Measurements from ENCODE around the gene RBL2.

RBL2 gene

DNA sequence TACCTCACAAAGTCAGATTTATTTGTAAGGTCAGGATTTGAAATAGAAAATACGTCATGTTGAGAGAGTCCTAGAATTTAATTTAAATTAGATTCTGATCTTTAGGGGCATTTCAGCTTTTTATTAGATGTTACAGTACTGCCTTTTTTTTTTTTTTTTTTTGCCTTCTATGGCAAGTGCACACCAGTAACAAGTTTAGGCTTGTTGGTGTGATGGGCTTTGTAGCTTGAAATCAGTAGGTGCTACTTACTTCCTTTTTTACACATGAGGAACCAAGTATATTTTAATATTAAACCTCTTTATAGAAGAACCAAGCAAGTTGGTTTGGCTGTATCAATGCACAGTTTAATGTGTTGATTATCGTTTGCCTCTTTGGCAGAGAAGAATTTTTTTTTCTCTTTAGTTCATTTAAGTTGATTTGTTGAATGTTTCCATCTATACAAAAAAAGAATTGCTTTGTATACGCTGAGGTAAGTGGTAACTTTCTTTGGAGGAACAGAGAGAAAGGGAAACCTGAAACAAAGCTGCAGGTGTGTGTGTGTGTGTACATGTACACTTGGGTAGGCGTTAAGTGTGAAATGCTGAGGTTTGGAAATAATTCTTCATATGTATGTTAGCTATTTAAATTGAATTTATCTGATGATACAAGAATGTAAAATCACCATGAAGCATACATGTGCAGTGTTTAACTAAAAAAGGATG is 15.7 kb downstream of the RBL2 start:
- DNase-seq, result no peak

DNA sequence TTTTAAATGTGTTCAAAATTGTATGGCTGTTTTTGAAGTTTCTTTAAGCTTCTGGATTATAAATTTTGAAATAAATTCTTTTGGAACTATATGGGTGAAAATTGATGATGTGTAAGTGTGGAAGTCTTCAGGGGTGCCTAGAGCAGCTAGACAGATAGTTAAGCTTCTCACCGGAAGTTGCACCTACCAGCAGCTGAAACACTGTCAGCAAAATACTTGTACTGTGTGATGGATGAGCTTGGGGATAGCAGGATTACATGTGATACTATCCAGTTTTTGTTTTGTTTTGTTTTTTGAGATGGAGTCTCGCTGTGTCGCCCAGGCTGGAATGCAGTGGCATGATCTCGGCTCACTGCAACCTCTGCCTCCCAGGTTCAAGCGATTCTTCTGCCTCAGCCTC is 19.7 kb downstream of the RBL2 start:
- DNase-seq, result no peak

DNA sequence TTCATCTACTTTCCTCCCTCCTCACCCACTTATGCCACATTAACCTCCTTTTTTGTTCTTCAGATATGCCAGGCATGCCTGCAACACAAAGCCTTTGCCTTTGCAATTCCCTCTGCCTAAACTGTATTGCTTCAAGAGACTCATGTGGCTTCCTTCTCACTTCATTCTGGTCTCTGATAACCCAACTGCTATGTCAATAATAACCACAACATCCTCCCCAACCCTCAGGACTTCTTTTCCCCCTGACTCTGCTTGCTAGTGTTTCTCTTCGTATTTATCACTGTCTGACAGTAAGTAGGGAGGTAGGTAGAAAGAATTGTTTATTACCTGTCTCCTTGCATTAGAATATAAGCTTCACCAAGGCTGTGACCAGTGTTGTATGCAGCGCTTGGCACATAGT is 22.4 kb downstream of the RBL2 start:
- DNase-seq, result no peak

DNA sequence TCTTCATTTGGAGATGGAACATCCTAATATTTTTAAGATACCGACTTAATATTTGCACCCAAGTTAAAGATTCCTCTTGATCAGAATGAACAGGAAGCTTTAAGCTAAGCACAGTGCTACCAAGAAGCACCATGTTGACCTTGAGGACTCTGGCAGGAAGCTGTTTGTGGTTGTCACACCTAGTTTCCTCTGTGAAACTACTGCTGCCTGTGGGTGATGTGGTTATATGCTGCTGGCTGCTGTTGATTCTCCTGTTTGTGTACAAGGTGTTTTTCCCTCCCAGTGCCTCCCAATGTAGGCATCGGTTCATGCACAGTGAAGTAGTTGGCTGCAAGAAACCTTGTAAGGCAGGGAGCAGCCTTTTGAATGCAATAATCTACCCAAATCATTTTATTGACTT is 23.4 kb downstream of the RBL2 start:
- peak; percentile 72 for DNase-seq

DNA sequence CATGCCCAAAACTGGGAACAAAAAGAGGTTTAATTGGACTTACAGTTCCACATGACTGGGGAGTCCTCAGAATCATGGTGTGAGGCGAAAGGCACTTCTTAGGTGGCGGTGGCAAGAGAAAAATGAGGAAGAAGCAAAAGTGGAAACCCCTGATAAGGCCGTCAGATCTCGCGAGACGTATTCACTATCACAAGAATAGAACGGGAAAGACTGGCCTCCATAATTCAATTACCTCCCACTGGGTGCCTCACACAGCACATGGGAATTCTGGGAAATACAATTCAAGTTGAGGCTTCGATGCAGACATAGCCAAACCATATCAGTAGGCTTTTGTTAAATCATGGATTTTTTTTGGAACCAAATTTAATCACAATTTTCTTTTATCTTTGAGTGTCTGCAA is 24.4 kb downstream of the RBL2 start:
- no peak for DNase-seq

DNA sequence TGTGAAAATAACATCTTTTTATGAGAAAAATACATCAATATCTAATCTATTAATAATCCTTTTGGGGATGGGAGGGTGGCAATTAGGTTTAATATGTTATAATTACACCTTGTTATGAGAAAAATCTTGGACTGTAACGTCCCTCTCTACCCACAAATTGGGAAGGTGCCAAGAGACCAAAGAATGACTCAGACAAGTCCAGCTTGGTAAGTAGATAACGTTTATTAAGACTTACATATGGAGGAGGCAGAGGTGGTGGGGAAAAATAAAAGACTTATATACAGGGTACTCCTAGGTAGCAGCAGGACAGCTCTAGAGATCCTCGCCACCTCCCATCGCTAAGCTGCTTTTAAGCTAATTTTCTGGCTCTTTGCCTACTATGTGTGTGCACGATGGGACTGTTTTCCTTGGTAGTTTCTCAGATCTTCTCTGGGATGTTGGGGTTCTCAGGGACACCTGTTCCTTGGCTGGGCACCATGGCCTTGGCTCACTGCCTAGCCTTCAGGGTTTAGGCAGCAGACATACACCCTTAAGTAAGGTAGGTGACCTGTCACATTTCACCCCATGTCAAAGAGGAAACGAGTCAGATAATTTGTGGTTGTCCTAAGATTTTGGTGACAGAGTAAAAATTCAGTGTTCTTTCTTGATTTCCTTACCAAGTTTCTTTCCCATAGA is 31.5 kb downstream of the RBL2 start:
- DNase-seq, result no peak

DNA sequence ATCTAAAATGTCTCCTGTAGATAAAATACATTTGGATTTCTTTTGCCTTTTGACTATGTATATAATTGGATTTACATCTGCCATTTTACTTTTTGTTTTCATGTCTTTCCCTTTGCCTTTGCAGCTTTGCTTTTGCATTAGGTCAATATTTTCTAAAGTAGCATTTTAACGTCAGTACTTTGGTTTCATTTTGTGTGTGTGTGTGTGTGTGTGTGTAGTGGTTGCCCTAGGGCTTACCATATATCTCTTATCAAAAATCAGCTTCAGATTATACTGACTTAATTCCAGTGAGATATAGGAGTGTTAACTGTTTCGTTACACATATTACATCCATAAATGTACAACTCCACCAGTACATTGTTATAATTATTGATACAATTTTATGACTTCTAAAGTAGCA is 42.6 kb downstream of the RBL2 start:
- no peak for DNase-seq

DNA sequence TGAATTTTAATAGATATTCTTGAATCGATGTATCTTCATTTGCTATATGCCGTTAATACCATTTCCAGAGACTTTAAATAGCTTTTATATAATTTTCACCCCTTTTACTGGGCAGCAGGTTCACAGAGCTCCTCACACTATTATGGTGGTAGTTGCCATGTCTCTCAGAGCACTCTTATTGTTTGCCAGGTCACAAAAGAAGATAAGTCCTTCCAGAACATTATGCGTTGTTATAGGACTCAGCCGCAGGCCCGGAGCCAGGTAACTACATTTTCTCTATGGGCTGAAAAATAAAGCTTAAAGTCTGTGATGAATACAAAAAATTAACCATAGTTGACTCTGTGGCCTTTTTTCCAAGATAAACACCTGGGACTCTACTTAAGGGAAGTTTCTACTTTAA is 44.7 kb downstream of the RBL2 start:
- no peak for DNase-seq

DNA sequence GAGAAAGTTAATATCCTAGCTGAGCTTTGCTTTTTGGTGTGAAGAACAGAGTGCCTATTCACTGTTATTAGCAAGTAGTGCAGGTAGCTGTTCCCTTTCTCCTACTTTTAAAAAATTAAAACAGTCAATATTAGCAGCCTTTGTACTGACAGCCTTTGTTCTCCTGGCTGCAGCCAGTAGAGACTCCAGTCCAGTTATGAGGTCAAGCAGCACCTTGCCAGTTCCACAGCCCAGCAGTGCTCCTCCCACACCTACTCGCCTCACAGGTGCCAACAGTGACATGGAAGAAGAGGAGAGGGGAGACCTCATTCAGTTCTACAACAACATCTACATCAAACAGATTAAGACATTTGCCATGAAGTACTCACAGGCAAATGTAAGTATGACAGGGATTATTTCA is 46.1 kb downstream of the RBL2 start:
- no peak for DNase-seq

DNA sequence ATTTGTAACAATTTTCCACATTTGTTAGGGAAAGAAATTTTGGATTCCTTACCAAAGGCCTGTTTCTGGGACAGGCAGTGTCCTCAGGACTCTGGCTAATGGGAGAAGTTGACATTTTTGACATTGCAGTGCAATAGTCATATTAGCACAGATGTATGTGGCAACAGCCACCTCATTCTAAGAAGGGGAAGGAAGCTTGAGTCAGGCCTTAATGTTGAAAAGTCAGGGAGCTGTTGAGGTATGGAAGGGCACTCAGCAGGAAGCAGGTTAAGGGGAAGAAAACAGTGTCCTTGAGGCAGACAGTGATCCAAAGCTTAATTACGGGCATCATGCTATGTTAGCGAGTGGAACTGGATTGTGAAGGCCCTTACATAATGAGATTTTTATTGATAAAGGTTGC is 47.9 kb downstream of the RBL2 start:
- no peak for DNase-seq

DNA sequence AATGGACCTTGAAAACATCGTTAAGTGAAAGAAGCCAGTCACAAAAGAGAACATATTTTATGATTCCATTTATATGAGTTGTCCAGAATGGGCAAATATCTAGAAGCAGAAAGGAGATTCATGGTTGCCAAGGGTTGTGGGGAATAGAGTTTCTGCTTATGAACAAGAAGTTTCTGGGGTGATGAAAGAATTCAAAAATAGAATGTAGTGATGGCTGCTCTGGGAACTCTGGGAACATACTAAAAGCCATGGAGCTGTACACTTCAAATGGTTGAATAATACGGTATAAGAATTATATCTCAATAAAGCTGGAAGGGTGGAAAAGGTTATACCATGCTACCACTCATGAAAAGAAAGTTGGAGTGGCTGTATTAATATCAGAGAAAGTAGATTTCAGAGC is 50.3 kb downstream of the RBL2 start:
- no peak for DNase-seq

DNA sequence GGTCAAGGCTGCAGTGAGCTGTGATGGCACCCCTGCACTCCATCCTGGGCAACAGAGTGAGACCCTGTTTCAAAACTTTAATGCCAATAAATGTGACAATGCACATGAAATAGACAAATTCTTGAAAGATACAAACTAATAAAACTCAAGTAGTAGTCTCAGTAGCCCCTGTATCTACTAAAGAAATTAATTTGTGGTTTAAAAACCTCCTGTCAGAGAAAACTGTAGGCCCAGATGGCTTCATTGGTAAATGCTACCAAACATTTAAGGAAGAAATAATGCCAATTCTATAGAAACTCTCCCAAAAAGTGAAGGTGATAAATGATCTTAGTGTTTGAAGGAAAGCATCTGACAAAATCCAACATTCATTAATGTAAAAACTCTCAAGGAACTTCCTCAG is 52.0 kb downstream of the RBL2 start:
- no peak for DNase-seq

DNA sequence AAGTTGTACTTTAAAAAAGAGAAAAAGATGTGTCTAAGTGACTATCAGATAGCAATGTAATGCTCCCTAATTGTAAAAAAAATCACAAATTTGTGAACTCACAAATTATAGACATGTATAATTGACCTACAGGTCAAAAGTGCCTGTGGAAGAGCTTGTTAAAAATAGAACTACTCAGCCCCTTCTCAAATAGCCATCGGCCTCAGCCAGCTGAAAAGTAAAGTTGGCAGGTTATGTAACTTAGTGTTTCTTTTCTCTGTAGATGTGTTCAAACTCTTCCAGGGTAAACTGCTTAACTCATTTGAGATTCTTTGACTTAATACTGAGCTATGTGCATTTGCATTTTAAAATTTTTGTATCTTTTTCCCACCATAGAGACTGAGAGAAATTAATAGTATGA is 55.5 kb downstream of the RBL2 start:
- DNase-seq, result no peak

DNA sequence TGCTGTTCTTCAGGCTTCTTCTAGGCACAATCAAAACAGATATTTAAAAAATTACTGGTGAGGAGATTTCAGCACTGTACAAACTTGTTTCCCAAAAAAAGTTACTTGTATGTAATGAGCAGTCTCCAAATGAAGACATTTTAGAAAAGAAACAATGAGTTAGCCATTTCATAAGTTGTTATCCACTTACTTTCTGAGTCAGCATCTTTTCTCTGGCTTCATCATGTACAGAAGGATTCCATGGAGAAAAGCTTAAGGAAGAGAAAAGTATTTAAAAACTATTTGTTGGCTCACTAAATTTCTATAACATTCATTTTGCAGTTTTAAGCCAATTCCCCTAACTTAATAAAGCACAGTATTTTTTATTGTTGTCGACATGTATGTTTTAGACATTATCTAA is 58.2 kb downstream of the RBL2 start:
- DNase-seq, result no peak

DNA sequence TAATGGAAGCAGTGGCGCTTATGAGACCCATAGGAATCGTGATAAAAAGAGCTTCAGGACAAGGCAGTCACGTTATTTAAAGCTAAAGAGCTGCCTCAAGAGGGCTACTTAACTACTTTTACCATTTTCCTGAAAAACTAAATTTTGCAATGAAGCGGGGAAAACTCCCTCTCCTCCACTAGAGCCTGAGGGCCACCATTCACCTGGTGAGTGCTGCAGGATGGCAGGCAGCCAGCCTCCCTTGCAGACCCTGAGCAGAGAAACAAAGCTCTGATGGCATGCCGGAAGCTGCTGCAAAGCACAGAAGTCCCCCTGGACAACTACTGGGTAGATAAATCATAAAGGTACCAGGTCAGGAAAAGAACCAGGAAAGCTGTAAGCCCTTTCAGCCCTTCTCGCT is 60.4 kb downstream of the RBL2 start:
- DNase-seq, result no peak

DNA sequence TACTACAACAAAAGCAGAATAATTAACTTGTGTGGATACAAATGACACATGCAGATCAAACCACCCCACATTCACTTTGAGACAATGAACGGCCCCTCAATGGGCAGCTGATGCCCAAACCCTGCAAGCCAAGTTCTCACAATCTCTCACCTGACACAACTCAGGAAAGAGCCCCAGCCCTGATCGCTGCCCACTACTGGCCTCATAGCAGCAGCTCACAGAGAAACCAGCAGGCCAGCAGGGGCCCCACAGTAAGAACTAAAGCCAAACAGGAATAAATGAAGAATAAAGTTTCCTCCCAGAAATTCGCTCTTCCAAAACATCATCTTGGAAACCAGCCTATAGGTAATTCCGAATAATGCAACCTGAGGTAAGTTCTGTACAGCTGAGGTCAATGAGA is 61.1 kb downstream of the RBL2 start:
- DNase-seq, result no peak

DNA sequence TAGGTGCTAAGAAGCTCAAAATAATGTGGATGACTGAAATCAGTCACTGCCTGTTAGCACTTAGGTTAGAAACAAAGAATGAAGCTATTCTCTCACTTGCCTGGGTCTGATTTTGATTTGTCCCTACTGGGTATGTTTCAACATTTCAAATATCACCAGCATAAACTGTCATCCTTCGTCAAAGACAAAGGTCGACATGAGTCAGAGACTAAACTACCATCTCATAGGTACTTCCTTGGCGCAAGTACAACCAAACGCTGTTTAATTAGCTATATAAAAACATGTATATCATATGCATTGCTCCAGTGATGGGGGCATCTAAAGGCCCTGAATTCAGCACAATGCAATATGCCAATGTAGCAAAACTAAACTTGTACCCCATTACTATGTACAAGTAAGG is 64.7 kb downstream of the RBL2 start:
- no peak for DNase-seq

DNA sequence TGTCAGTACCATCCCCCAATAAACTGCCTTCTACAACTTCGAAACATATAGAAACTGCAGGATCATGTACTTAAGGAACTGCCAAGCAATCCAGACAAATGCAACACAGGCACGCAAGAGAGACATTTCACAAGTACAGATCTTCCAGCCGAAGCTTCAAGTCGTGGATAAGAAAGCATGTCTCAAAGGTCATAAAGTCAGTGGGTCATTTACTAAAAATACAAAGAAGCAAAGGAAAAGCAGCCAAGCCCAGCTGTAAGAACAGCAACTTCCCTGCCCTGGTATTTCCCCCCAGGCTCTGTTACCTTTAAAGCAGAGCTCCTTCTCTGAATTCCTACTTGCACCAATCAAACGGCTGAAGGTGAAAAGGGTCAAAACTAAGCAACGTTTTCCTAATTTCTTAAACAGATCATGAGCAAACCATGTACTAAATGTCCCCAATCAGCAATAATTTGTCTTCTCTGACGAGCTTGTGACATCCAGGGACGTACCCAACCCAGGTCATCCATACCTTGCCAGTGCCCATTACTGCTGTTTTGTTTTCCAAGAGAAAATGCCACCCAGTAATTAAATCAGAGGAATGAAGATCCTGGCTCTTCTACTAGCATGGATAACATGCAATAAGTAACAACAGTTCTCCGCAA is 67.1 kb downstream of the RBL2 start:
- no peak for DNase-seq

DNA sequence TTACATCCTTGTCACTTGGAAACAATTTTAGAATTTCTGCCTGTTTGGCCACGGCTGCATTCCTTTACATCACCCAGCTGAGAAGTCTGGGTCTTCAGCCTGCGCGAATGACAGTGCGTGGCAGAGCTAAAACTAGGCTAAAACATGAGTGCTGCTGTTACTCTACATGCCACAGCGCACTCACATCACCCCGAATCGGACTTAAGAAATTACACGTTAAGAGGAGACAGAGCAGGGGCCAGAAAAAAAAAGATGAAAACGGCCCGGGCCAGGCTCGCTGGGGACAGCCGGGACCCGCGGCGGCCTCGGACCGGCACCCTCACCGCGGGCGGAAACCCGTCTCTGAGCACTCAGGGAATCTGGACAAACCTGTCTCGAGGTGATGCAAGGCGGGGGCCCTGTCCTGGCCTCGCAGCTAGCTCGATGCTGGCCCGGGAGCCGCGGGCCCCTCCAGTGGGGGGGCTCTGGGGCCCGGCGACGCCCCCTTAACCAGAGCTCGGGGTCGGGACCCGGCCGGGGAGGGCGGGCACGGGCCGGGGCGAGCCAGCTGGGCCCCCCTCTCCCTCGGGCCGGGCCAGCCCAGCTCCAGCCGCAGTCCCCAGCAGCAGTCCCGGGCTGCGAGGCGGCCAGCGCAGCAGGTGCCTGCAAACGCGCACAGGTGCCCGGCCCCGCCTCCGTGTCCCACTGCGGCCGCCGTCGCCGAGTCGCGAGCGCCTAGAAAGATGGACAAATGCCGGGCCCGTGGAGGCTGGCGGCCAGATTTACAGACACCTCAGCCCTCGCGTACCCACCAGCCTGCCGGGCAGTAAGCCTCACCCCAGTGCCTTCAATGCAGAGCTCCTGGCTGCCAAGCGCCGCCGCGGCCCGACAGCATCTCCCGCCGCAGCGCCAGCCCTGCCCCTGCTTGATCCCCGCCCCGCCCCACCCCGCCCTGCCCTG is 68.3 kb downstream of the RBL2 start, which contains the start of gene AKTIP:
TSS of gene AKTIP (minus strand) at position 879 of the 939 bp plus-strand sequence. CDS start 2,950 bp downstream, outside the sequence.
- DNase-seq, result peak; percentile 79

DNA sequence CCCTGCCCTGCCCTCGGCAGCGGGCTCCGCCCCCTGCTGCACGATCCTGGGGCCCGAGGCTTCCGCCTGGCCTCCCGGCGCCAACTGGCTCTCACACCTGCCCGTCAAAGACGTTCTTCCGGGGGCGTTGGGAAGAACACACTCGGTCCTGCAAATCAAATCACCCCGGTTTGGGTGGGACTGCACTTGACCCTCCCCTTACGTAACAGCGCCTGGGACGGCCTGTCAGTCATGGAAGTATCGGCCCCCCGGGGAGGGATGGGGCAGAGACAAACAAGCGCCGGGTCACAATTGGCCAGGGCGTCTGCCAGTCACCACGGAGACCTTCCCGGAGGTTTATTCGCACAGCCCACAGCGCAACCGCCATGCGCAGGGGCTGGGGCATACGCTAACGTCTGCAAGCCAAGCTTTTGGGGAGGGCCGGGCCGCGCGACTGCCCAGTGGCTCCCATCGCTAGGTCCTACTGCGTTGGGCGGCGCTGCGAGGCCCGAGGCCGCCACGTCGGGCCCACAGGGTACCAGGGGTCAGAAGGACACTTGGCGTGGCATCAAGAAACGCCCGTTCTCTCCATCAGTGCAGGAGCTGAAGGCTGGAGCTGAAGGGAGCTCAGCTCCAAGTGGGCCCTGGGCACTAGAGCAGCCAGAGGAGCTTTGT is 69.1 kb downstream of the RBL2 start:
- DNase-seq, result peak; percentile 100

DNA sequence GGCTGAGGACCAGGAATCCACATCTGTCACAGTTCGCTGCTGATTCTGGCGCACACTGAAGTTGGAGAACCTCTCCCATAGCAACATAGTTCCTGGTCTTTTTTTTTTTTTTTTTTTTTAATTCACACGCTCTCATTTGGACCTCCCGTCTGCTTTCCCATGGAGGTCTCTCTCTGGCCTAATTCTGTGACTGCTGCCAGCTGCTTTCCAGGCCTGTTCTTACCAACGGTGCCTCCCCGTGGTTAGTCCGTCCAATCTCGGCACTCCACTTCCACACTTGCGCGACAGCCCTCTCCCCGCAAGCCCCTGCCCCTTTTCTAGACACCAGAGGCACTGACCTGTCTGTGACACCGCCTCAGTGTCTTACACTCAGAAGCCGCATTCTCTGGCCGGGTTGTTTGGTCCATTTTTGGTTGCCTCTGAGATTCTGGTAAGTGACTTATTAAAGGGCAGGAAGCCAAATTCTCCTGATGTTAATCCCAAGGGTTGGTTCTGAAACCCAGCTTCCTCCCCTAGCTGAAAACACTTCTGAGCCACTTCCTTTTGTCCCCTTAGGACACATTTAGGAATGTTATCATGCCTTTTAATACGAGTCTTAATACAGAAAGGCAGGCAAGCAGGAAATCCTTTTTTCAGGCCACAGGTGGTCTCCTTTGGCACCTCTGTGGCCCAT is 69.9 kb downstream of the RBL2 start:
- DNase-seq, result peak; percentile 38

DNA sequence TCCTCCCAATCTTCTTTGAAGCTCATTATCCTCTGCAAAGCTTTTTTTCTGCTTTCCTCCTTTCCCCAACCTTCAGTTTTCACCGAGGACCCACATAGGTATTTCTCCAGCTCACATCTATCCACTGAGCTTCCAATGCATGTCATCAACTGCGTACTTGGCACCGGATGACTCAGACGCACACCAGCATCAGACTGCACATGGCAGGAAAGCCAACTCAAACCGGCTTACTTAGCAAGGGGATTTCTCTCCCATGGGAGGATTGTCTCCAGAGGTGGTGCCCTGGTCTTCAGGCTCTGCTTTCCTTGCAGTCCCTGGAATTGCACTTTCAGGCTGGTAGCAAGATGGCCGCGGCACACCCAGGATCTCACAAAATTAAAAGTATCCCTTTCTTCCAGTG is 70.4 kb downstream of the RBL2 start:
- DNase-seq, result peak; percentile 26

All from activated CD4-positive, alpha-beta T cell treated with anti-CD3 and anti-CD28 coated beads for 48 hours (primary cell).